PC-9 (cell line): Measurements from ENCODE around the gene TBC1D16. TPM values are rescaled to one million over a fixed set of nuclear protein-coding genes. Genes with fewer than 3 reads are reported as not detected.

Source experiments
- BruUV-seq: library from RNA; stranded (reverse); fragments of 400-500 nt; replicated peaks from 2 replicates; lab custom pipeline; 2021; lab: Mats Ljungman, UMichigan
- CTCF ChIA-PET: fragments of 300-600 bp; sonication (Branson Sonifier 250); formaldehyde crosslinking; loops from one replicate; lab custom pipeline; 2022; ENCODE audit warnings: antibody characterized with exemption; lab: Charles Lee
- POLR2A ChIA-PET: fragments of 300-600 bp; sonication (Branson Sonifier 250); formaldehyde crosslinking; loops from one replicate; lab custom pipeline; 2022; ENCODE audit warnings: antibody characterized with exemption; ENCODE audit not compliant: unreplicated experiment; lab: Charles Lee
- DNase-seq, 2 experiments: peaks; one replicate each; pipeline versions ENCODE4 v3.0.0 to v3.0.0-alpha.2; 2015 to 2022; ENCODE audit warnings: mixed read lengths in 1 of 2
- H2AFZ ChIP-seq: fragments of 200-600 bp; sonication (generic); 2 replicates; pipeline ENCODE4 v1.8.1; 2017; ENCODE audit warnings: antibody characterized with exemption
- H3F3A ChIP-seq: fragments of 200-600 bp; sonication (generic); 2 replicates; pipeline ENCODE4 v1.8.1; 2017; ENCODE audit warnings: antibody characterized with exemption, mild to moderate bottlenecking, low read depth; ENCODE audit not compliant: insufficient read depth
- H3K27ac ChIP-seq: fragments of 200-600 bp; sonication (generic); 2 replicates; pipeline ENCODE4 v1.6.1; 2016; ENCODE audit warnings: mixed run types
- H3K27me3 ChIP-seq: fragments of 200-600 bp; sonication (generic); 2 replicates; pipeline ENCODE4 v1.6.1; 2016; ENCODE audit warnings: low read depth, mixed run types; ENCODE audit not compliant: insufficient read depth
- H3K36me3 ChIP-seq: fragments of 200-600 bp; sonication (generic); 2 replicates; pipeline ENCODE4 v1.6.1; 2016; ENCODE audit warnings: low read depth, mixed run types
- H3K4me1 ChIP-seq: fragments of 200-600 bp; sonication (generic); replicated peaks from 2 replicates; pipeline ENCODE4 v1.6.1; 2016; ENCODE audit warnings: mixed run types; ENCODE audit not compliant: insufficient read depth
- H3K4me2 ChIP-seq: fragments of 200-600 bp; sonication (generic); 2 replicates; pipeline ENCODE4 v1.6.1; 2017; ENCODE audit warnings: mixed run types
- H3K4me3 ChIP-seq: fragments of 200-600 bp; sonication (generic); 2 replicates; pipeline ENCODE4 v1.6.1; 2016; ENCODE audit warnings: mixed run types
- H3K79me2 ChIP-seq: fragments of 200-600 bp; sonication (generic); 2 replicates; pipeline ENCODE4 v1.6.1; 2017; ENCODE audit warnings: low read depth, mixed run types
- H3K9me2 ChIP-seq: fragments of 200-600 bp; sonication (generic); 2 replicates; pipeline ENCODE4 v1.8.1; 2017; ENCODE audit warnings: mild to moderate bottlenecking; ENCODE audit not compliant: insufficient read depth
- H3K9me3 ChIP-seq: fragments of 200-600 bp; sonication (generic); 2 replicates; pipeline ENCODE4 v1.8.1; 2016; ENCODE audit warnings: low read depth; ENCODE audit not compliant: insufficient read depth
- H4K20me1 ChIP-seq: fragments of 200-600 bp; sonication (generic); 2 replicates; pipeline ENCODE4 v1.8.1; 2017; ENCODE audit not compliant: insufficient read depth
- EZH2 ChIP-seq: fragments of 200-600 bp; sonication (generic); IDR thresholded peaks from 2 replicates; pipeline ENCODE4 v1.8.0; 2017; ENCODE audit warnings: antibody characterized with exemption, low read depth
- intact Hi-C: fragments of 100-400 bp; cut with micrococcal nuclease; formaldehyde crosslinking; loops from one replicate; pipeline ENCODE4 v1.10.0; 2022; ENCODE audit not compliant: unreplicated experiment
- total RNA-seq: library from RNA; stranded (reverse); gene quantifications from 2 replicates; pipeline ENCODE4 v1.2.3, GENCODE V29; 2021
- TF ChIP-seq, protein P1 (sequence below): fragments of 200-600 bp; sonication (generic); conservative IDR thresholded peaks from 2 replicates; pipeline ENCODE4 v1.6.1; 2017; ENCODE audit warnings: mixed run types, antibody characterized with exemption, mild to moderate bottlenecking, moderate library complexity

Gene TBC1D16
- total RNA-seq, 1 experiment from 2014 or later = 41.7 TPM

DNA sequence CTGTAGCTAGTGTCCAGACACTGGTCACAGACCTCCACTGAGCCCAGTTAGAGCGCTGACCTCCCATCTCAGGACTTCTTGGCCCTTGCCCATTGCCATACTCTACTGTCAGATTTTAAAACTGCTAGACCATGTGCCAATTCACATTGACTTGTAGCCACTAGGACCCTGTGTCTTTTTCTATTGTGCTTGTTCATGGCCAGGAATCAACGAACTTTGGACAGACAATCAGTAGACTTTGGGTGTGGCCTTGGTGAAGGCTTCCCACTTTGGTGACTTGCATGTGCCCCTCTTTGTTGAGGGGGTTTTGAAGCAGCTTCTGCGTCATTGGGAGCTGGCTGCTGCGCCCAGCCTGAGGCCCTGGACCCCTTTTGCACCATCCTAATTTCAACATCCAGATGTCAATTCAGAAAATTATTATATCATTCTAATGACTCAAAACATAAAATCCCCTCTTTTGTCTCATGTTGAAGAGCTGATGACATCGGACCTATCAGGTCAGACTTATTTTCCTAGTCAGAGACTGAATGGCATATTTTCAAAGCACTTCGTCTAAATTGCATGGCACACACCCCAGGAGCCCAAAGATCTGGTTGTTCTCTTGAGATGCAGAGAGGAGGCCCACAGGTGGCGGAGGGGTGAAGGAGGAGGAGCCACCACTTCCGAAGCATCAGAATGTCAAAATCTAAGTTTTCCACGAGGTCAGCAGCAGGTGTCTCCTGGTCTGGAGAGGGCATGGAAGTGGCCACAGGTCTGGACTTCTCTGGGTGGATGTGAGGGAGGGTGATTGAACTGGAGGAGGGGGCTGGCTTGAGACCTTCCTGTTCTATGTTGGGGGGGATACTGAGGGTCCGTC, 103.0 kb downstream of the TBC1D16 start:
- CTCF ChIA-PET = no interaction called here
- H3K36me3 ChIP-seq = no peaks in the 10 kb centered on the region
- no TSS peak for BruUV-seq
- intact Hi-C loops = no loop called here
- POLR2A ChIA-PET = no interaction called here
- no peaks in the 10 kb centered on the region for H3K79me2 ChIP-seq
- no peaks in the 10 kb centered on the region for H3K9me2 ChIP-seq
- DNase-seq = no peak
- H3F3A ChIP-seq = no peaks in the 10 kb centered on the region
- H2AFZ ChIP-seq = no peak overlapping the region
- H4K20me1 ChIP-seq = no peaks in the 10 kb centered on the region
- TF ChIP-seq, protein P1, sequence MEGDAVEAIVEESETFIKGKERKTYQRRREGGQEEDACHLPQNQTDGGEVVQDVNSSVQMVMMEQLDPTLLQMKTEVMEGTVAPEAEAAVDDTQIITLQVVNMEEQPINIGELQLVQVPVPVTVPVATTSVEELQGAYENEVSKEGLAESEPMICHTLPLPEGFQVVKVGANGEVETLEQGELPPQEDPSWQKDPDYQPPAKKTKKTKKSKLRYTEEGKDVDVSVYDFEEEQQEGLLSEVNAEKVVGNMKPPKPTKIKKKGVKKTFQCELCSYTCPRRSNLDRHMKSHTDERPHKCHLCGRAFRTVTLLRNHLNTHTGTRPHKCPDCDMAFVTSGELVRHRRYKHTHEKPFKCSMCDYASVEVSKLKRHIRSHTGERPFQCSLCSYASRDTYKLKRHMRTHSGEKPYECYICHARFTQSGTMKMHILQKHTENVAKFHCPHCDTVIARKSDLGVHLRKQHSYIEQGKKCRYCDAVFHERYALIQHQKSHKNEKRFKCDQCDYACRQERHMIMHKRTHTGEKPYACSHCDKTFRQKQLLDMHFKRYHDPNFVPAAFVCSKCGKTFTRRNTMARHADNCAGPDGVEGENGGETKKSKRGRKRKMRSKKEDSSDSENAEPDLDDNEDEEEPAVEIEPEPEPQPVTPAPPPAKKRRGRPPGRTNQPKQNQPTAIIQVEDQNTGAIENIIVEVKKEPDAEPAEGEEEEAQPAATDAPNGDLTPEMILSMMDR = no peak
- no peak for TF ChIP-seq EZH2
- H3K4me3 ChIP-seq = no peak overlapping the region
- H3K4me1 ChIP-seq = peaks cover 7% of the 10 kb centered on the region; the same call in 1 of the 2 replicates
- no peak overlapping the region for H3K27ac ChIP-seq
- H3K9me3 ChIP-seq = no peaks in the 10 kb centered on the region
- H3K4me2 ChIP-seq = no peak overlapping the region
- H3K27me3 ChIP-seq = no peaks in the 10 kb centered on the region

DNA sequence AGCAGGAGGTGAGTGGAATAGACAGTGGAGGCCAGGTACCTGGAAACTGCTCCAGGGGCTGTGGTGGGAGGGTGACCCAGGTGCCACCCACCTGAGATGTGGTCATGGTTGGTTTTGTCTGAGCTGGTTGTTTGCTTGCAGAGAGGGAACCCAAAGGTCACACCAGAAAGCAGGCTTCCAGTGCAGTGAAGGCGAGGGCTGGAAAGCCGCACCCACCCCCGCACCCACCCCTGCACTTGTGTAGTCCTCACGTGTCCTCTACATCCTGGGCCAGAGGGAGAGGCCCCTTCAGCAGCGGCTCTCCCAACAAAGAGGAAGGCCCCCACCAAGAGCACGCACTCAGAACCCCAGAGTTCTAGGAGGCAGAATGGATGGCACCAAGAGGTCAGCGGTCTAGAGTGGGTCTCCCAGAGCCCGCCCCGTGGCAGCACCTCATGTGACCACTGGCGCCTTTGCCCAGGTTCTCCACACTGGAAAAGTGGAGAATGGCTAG, 103.8 kb downstream of the TBC1D16 start:
- no peaks in the 10 kb centered on the region for H4K20me1 ChIP-seq
- CTCF ChIA-PET = no interaction called here
- H3K9me3 ChIP-seq = no peaks in the 10 kb centered on the region
- H3K27ac ChIP-seq = no peak overlapping the region
- H2AFZ ChIP-seq = no peak overlapping the region
- peaks cover 7% of the 10 kb centered on the region; the same call in 1 of the 2 replicates for H3K4me1 ChIP-seq
- H3K9me2 ChIP-seq = no peaks in the 10 kb centered on the region
- no peak for TF ChIP-seq EZH2
- TF ChIP-seq, protein P1 = no peak
- no peaks in the 10 kb centered on the region for H3K79me2 ChIP-seq
- no peaks in the 10 kb centered on the region for H3K36me3 ChIP-seq
- BruUV-seq = no TSS peak
- H3F3A ChIP-seq = no peaks in the 10 kb centered on the region
- no peak overlapping the region for H3K4me2 ChIP-seq
- DNase-seq = no peak
- H3K4me3 ChIP-seq = no peak overlapping the region
- no peaks in the 10 kb centered on the region for H3K27me3 ChIP-seq
- POLR2A ChIA-PET = interaction anchor here (0.5 kb wide), 1 partner anchor 235 kb away, joined by 14 read pairs; no protein-coding TSS in a partner anchor
- intact Hi-C loops = no loop called here

DNA sequence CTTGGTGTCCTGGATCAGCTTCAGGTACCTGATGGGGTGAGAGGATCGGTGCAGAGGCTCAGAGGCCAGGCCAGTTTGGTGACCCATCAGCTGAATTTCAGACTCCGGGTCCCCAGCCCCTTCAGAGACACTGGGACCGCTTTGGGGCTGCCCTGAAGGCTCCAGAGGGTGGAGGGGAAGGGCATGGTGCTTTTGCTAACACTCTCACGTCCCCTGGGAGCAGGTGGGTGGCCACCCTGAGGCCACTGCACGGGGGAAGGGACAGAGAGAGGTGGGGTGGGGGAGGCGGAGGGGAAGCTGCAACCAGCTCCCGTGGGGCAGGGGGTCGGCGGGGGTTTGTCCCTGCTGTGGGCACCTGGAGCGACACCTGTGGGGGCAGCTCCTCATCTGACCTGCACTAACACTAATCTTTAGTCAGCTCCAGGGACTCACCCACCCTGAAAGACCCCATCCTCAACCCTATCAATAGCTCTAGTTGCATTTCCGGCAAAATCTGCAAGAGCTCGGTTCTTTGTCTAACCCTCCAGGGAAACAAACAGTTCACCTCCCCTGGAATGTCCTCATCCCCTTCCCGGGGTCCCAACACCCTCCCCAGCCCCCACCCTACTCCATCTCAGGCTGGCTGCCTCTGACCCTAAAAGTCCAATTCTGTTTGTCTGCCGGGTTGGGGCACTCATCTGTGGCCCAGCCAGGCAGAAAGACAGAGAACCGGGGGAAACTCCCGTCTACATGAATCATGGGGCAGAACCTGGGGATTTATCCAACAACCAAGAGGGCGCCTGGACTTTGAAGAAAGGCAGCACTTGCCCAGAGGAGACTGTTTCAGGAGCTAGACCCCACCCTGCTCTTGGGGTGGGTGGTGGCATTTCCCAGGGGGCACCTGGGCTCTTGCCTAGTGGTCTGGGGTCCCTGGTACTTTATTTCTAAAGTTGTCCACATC, 104.5 kb downstream of the TBC1D16 start:
- POLR2A ChIA-PET = interaction anchor here (0.5 kb wide), 1 partner anchor 236 kb away, joined by 14 read pairs; no protein-coding TSS in a partner anchor
- Histone ChIP-seq H3K4me2 (no peak overlapping the region), H3K4me1 (peaks cover 7% of the 10 kb centered on the region; the same call in 1 of the 2 replicates), H2AFZ (no peak overlapping the region), H4K20me1 (no peaks in the 10 kb centered on the region), H3K27ac (no peak overlapping the region), H3K4me3 (no peak overlapping the region), H3F3A (no peaks in the 10 kb centered on the region), H3K79me2 (no peaks in the 10 kb centered on the region), H3K27me3 (no peaks in the 10 kb centered on the region), H3K9me2 (no peaks in the 10 kb centered on the region), H3K9me3 (no peaks in the 10 kb centered on the region), H3K36me3 (no peaks in the 10 kb centered on the region)
- CTCF ChIA-PET = interaction anchor here (0.6 to 0.7 kb wide), 2 partner anchors 14 to 168 kb away, joined by 3 to 13 read pairs; no protein-coding TSS in a partner anchor
- intact Hi-C loops = no loop called here
- no peak for DNase-seq
- no peak for TF ChIP-seq EZH2
- TF ChIP-seq, protein P1 = no peak
- BruUV-seq = no TSS peak
